ENCODE results near the gene VSTM5.

- TF ChIP-seq, protein P1, sequence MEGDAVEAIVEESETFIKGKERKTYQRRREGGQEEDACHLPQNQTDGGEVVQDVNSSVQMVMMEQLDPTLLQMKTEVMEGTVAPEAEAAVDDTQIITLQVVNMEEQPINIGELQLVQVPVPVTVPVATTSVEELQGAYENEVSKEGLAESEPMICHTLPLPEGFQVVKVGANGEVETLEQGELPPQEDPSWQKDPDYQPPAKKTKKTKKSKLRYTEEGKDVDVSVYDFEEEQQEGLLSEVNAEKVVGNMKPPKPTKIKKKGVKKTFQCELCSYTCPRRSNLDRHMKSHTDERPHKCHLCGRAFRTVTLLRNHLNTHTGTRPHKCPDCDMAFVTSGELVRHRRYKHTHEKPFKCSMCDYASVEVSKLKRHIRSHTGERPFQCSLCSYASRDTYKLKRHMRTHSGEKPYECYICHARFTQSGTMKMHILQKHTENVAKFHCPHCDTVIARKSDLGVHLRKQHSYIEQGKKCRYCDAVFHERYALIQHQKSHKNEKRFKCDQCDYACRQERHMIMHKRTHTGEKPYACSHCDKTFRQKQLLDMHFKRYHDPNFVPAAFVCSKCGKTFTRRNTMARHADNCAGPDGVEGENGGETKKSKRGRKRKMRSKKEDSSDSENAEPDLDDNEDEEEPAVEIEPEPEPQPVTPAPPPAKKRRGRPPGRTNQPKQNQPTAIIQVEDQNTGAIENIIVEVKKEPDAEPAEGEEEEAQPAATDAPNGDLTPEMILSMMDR (IDR thresholded peaks at IDR 0.05): no peak
- TF ChIP-seq POLR2A (IDR thresholded peaks at IDR 0.05) (no peak), POLR2AphosphoS5 (IDR thresholded peaks at IDR 0.05) (no peak)
Measured at GRCh38 chr11:93849751-93850593, 446 bp downstream of the VSTM5 start.
